GM21367 (cell line): Measurements from ENCODE around the gene COL13A1.

Source experiments
- ATAC-seq: cut with Tn5 transposase; IDR thresholded peaks from one replicate; pipeline ENCODE4 v1.9.1; 2021; ENCODE audit not compliant: unreplicated experiment

The COL13A1 gene

DNA sequence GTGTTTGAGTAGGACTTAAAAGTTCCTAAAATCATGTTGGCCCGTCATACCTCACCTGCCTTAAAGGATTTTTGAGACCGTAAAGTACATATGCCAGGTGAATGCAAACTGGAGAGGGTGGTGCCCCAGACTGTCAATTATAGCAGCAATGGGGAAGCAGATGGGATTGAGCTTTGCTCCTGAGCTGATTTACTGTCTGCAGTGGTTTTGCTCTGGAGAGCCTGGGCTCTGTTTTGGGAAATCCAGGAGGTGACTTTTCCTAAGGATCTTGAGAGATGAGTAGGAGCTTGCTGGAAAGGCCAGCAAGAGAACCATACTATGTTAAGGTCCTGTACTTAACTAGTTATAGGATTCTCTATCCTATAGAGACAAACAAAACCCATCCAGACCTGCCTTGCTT lies 43.0 kb downstream of the COL13A1 start:
- no peak for ATAC-seq

DNA sequence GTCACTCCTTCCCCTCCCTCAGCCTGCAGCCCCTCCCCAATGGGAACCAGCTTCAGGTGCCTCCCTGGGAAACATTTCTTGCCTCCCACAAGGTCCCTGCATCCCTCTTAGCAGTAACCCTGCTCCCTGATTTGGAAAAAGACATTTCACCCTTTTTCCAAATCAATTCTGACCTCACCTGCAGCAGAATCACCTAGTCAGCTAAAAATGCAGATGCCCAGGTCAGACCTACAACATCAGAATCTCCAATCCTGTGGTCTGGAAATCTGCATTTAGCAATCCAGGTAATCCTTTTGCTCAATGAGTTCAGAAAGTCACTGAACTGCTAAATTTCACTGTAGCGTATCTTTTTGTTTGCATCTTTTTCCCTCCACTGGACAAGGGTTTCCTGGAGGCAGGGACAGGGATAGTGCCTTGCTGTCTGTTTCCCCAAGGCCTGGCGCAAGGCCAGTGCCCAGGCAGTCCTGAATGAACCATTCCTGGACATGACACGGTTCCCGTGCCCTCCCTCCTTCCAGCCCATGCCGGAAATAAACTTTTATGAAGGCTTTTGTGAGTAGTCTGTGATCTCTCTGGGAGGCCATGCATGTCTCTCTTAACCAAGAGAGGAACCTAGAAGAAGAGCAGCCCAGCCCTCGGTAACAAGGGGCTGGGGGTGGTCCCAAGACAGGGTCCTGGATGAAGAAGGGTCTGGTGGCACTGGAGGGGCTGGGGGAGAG lies 44.0 kb downstream of the COL13A1 start:
- no peak for ATAC-seq

DNA sequence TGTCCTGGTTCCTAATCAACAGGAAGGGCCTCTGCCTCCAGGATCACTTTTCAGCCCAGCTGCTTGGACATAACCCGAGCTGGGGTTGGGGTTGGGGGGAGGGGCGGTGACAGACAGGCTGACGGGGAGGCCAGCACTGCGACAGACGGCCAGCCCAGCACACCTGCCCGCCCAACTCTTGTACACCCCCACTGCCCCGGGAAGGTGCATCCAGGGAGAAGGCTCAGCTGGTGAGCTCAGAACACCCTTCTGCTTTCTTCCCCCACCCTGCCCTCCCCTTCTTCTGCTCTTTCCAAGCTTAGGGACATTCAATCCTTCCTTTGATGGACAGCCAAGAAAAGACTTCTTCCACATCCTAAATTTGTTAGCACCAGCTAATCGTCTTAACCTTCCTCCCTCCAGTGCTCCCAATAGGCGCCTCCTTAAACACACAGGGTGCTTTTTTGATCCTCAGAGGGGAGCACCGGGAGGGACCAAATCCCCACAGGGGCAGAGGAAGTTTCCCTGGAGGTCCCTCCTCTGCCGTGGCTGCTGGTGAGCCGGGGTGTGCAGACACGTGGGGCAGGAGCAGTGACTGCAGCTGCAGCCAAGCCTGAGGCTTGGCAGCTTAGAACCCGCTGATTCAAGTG lies 44.7 kb downstream of the COL13A1 start:
- no peak for ATAC-seq

DNA sequence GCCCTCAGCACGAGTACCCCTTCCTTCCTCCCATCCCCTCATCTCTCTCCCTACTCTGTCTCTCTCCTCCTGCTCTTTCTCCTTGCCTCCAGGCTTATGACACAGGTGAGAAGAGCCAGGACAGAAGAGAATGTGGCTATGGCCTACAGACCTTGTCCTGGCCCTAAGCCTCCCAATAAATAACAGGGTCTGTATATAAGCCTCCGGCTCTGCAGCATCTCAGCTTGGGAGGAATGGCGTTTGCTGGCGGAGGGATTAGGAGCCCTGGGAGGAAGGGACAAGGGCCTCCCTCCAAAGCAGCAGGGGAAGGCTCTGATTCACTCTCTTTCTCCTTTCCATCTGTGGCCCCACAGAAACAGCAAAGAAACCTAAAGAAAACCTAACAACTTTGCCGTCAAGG lies 45.8 kb downstream of the COL13A1 start:
- ATAC-seq, result no peak

DNA sequence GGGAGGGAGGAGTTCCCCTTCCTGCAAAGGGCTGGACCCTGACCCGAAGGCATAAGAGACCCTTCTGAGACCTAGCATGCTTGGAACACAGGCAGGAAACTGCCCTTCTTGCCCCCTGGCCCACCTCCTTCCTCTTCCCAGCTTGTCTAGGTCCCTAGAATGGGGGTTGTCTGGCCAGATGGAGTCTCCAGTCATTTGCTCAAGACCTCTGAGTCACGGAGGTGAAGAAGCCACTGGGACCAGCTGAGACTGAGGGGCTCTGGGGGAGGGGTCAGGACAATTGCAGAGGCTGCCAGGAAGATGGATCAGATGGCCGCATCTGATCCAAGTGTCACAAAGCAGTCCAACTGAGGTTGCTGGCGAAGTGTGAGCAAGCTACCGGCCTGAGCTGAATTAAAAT lies 46.2 kb downstream of the COL13A1 start:
- ATAC-seq, result no peak

DNA sequence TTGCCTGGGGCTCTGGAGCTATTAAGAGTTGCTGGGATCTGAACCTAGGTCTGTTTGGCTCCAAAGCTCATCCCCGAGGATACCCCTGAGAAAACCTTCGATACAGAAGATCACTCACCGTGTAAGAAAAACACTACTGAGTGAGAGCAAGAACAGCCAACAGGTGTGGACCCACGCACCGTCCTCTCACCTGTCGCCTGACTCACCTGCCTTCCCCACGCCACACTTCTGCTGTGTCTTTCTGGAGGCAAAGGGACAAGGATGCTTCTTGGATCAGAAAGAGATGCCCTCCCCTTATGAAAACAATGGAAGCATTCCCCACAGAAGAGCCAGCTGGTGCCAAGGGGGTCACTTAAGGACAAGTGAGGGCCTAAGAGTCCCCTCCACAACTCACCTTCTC lies 46.7 kb downstream of the COL13A1 start:
- ATAC-seq, result no peak

DNA sequence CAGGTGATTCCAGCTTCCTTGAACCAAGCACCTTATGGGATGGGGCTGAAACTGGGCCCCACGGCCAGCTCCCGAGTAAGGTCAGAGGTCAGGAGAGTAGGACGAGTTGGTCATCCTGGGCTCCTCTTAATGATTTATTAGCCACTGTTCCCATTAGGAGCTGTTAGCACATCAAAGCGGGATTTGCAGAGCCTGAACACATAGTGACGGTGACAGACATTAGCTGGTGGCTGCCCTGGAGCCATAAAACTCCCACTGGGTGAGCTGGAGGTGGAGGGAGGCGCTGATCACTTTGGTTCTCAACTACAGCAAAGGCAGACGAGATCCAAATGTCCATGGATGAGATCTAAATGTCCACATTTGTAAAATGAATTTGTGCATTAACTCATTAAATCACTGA lies 48.1 kb downstream of the COL13A1 start:
- ATAC-seq, result no peak

DNA sequence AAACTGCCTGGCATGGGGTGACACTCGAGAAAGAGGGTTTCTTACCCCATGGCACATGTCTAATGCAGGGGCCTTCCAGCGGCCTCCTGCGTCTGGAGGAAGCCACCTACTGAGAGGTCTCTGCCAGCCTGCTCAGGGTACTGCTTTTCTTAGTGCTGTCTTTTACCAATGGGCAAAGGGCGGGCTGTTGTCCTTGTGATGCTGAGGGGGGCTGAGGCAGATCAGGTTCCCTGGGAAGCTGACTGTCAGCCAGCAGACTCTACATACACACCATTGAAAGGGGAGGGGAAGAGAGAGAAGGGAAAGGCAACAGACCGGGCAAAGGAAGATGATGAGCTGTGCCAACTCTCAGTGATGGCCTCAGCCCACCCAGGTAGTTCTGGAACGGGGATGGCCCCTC lies 48.7 kb downstream of the COL13A1 start:
- no peak for ATAC-seq

DNA sequence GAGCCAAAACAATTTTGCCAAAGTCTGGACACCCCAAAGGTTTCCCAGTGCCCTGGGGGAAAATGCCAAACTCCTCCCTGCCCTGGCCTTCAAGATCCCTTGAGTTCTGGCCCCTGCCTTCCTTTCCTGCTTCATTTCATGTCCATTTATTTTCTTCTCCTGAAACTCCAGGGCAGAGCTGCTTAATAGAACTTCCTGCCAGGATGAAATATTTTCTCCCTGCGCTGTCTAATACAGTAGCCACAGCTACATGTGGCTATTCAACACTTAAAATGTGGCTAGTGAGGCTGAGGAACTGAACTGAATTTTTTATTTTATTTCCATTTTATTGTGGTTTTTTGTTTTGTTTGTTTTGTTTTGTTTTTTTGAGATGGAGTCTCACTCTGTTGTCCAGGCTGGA lies 49.6 kb downstream of the COL13A1 start:
- no peak for ATAC-seq

DNA sequence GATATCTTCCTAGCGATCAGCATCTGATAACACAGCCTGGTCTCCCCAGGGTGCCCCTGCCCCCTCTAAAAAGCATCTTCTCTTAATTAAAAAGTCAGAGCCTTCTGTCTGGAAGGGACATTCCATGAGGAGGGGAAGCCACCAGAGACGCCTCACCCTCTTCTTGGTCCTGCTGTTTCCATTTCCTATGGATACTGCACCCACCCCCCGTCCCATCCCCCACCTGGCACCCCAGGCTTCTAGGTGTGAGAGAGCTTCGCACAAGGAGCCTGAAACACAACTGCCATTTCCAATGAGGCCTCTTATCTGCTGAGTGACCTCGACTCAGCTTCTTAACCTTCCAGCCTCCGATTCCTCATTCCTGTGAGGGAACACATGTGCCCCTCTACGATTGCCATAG lies 51.4 kb downstream of the COL13A1 start:
- no peak for ATAC-seq

DNA sequence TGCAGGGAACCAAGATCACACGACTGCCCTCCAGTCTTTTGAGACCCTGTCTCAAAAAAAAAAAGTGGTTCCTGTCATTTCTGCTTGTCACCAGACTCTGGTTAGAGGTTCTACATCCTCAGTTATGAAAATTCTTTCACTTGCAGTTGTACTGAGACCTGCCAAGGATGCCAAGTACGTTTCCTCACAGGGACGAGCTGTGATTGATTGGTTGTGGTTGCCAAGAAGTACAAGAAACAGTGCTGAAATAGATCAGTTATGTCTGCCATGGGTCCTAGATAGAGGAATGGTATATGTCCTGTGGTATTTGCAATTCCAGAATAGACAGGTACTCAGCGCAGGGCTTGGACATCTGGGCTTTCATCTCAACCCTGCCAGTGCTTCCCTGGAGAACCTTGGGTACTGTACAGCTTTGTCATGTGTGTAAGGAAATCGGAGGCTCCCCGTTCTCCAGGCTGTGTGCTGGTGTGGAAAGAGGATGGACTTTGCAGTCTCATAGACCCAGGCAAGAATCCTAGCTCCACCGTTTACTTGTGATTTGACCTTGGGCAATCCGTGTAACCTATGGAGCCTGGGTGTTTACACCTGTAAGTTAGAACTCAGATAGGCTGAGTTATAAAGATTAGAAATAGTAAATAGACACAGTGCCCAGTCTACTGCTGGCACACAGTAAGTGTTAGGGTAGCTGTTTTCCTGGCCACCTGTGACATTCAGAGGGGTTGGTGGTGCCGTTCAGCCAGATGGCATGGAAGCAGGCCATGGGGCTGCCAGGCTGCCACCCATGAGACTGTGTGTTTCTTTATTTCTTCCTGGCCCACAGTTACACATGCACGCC lies 53.0 kb downstream of the COL13A1 start:
- no peak for ATAC-seq

DNA sequence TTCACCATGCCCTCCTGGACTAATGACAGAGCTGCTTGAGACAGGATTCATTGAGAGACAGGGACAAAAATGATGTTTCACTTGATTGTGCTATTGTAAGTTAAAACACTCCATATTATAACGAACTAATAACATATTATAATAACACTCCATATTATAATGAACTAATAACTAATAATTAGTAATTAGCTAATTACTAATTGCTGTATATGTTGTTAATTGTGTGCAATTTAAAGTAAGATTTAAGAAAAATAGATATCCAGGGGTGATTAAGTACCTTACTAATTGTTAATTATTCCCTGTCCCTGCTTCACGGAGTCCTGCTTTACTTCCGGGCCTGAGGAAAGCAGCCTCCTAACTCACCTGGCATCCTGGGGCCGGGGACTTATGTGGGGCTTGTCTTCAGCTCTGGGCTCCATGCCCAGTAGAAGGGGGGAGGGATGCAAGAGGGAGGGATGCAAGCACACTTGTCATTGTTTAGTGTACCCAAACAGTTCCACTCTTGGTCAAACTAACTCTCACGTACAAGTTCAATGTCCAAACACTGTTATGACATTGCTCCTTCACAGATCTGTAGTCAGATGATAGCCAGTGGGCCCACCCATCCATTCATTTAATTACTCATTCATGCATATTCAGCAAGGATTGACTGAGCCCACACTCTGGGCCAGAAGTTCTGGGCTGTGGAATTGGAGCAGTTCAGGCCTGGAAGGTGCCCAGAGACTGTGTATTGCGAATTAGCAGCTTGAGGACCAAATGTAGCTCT lies 53.8 kb downstream of the COL13A1 start:
- no peak for ATAC-seq

DNA sequence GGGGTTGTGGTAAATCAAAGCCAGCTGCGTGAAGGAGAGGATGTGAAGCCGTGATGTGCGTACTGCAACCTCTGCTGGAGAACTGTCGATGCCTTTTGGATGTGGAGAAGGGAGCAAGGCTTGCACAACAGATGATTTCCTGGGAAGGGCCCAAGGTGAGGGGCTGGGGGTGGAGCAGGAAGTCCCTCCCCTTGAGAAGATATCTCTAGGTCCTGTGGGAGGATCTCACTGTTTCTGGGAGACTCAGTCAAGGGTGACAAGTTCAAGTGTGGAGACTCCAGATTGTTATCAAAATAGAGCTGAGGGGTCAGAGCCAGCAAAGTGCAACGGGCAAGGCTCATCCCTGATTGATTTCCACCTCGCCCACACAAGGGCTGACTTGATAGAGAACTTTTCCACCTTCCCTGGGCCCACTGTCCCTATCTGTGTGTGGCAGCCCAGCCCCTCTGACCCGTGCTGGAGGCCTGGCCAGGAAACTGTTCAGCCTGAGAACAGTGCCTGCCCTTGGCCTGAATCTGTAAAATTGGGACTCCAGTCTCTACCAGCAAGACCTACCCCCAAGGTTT lies 55.0 kb downstream of the COL13A1 start:
- no peak for ATAC-seq

DNA sequence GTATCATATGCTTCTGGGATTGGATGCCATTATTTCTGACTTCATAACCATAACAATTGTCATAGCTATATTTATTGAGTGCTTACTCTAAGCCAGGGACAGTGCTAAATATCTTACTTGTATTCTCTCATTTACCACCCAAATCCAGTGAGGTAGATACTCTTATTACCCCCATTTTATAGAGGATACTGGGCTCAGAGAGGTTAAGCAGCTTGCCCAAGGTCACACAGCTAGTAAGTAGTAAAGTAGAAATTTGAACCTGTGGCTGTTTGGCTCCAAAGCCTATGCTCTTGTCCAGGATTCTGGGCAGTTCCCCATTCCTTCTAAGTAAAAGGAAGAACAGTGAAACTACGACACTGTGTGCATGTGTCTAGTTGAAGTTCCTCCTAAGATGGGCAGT lies 56.5 kb downstream of the COL13A1 start:
- ATAC-seq, result no peak

DNA sequence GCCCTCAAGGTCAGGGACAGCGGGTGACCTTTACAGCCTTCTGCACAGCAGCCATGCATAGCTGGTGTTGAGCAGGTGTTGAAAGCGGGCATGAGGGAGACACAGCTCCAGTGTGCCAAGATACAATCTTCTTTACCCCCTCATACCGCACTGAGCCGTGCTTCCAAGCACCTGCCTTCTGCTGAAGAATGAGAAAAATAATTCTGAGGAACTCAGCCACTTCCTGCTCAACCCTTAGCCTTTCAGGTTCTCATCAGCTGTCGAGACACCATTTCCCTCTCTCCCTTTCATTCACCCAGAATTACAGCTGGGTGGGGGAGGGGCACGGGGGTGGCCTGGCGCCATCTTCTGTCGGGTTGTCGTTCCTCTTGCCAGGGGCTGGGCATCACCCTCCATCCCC lies 58.6 kb downstream of the COL13A1 start:
- no peak for ATAC-seq

DNA sequence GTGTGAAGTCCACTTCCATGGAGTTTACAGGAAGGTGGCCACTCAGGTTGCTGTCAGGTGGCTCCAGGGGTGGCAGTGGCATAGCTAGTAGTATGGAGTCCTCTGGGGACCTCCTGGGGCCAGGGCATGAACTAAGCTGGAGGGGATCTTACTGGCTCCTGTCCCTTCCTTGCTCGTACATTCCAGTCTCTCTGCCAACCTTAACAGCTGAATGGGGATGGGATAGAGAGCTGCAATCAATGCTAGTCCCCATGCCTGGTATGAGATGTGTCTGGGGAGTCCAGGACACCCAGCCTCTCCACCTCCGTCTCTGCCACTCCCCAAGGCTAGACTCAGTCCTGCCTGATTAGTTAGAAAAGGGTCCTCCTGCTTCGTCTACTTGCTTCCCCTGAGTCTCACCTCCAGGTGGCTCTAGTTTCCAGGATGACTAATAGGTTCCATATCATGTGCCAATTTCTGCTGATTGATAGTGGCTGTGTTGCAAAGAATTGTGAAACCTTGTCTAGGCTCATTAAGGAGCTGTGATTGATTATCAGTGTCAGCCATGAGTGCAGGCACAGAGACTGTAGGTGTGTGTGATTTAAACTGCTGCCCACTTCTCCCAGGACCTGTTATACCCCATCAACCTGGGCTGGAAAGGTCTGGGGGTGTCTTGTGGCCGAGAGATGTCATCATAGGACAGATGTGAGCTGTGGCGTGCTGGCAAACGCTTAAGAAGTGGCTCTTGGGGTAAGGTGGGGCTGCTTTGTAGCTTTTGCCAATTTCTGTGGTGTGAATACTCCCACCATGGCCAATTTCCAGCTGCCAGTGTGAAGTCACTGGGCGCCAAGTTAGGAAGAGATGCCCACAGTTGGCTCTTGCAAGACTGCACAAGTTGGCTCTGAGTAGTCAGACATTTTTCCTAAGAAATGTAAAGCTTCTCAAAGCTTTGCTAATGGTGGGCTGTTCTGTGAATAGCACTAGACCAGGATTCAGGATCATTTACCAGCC lies 59.8 kb downstream of the COL13A1 start:
- no peak for ATAC-seq

DNA sequence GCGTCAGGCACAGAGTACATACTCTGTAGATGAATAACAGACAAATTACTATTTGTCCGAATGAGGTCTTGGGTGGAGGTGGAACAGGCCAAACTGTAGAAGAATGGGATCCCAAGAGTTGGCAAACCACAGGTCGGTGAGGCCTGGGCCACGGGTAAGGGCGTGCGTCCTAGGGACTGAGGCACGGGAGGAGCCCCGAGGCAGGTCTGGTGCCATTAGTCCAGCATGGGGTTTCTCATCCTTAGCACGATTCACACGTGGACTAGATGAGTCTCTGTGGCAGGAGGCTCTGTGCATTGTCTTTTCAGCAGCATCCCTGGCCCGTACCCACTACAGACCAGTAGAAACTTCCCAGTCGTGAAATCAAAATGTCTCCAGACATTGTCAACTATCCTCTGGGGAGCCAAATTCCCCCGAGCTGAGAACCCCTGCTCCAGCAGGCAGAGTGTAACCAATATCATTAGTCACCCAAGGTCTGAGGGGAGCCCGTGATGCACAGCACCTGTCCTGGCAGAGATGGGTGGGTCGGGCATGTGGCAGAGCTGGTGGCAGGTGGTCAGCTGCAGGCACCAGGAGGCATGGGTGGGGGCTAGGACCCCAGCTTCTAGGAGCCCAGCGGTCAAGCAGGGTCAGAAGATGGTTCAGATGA lies 61.3 kb downstream of the COL13A1 start:
- ATAC-seq, result no peak

DNA sequence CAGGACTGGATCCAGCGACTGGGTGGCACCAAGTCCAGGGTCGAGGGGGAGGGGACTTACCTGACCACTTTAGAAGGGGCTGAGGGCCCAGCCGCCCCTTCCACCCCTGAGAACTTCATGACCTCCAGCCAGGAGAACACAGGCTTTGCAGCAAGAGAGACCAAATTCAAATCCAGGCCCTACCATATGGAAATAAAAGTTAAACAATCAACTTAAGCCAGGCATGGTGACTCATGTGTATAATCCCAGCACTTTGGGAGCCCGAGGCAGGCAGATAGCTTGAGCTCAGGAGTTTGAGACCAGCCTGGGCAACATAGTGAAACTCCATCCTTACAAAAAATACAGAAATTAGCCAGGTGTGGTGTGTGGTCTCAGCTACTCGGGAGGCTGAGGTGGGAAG lies 61.9 kb downstream of the COL13A1 start:
- ATAC-seq, result no peak

DNA sequence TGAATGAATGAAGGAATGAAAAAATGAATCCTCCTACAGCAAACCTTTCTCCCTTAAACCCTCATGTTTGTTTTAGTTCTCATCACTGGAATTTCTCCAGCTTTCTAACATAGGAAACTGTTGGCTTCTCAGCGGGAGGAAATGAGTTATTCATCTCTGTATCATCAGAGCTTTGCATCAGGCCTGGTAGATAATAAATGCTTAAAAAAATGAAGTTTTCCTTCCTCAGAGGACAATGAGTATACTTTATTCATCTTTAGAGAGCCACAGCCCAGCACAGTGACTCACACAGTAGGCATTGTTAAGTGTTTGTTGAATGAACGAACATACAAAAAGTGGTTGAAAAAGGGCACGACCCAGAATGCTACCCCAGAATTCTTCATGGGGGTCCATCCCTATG lies 62.6 kb downstream of the COL13A1 start:
- ATAC-seq, result no peak
